NCI-H187 treated with DMSO at 0.1 percent for 48 hours (cell line): ENCODE measurements around the gene MICALL2.
A peak's percentile ranks its signal among the peaks of the same experiment; 100 is the strongest.

Source experiments
- DNase-seq: peaks from one replicate; lab custom pipeline; 2025; lab: John Stamatoyannopoulos, UW

Gene MICALL2

GRCh38 chr7:1493129-1493528 lies 33.9 kb upstream of the MICALL2 start:
- no peak for DNase-seq

GRCh38 chr7:1492640-1493039 lies 33.4 kb upstream of the MICALL2 start:
- no peak for DNase-seq

DNA sequence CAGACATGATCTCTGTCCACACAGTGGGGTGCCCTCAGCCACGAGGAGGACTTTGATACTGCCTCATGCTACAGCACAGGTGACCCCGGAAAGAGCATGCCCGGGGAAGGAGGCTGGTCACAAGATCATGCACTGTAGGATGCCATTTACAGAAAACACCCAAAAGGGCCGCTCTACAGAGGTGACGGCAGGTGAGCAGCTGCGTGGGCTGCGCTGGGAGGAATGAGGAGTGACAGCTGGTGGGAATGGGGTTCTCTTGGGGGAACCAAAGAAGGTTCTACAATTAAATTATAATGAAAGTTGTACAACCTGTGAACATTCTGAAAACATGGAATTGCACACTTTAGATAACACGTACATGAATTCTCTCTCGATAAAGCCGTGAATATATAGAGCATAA lies 33.0 kb upstream of the MICALL2 start:
- no peak for DNase-seq

DNA sequence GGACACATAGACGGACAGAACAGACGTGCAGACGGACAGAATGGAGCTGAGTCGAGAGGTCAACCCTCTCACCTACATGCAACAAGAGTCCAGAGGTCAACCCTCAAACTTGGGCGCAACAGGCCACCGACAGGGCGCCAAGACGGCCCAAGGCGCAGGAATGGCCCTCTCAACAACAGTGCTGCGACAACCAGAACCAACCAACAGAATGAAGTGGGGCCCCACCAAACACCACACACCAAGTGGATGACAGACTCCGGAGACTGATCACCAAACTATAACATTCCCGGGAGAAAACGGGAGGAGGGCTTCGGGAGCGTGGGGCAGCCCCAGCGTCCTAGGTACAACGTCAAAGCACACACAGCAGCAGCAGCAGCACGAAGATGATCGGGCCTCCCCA lies 31.6 kb upstream of the MICALL2 start:
- no peak for DNase-seq

DNA sequence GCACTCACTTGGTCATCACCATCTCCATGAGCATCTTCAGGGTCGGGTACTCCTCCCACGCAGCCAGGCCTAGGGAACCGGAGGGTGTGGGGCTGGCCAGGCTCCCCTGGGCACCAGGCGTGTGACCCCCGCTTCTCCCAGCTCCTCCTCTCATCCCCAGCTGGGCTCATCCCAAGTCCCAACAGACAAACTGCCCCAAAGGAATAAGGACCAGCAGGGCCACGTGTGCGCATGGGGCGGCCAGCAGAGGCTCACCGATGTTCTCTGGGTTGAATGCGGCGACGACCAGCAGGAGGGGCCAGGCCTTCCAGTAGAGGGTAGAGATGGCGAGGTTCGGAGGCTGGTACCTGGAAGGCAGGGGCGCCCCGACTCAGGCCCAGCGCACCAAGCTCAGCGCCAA lies 30.1 kb upstream of the MICALL2 start:
- DNase-seq, result no peak

DNA sequence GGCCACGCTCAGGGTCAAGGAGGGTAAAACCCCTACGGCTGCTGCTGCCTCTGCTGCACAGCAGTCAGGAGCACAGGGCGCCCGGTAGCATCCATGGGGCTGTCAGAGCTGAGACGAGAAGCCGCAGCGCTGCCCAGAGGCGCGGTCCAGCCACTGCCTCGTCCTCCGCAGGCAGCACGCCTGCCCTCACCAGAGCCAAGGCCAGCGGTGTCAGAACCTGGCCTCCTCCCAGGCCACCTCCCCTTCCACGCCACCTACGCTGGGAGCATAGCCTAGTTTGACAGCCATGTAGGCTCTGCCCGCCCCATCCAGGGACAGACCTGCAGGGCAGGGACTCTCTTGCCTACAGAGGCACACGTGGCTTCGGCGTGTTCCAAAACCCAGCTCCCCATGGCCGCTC lies 28.7 kb upstream of the MICALL2 start:
- no peak for DNase-seq

- DNase-seq, result no peak
Measured at GRCh38 chr7:1487466-1487865, 28.2 kb upstream of the MICALL2 start.

- no peak for DNase-seq
Measured at GRCh38 chr7:1486571-1486970, 27.3 kb upstream of the MICALL2 start.

DNA sequence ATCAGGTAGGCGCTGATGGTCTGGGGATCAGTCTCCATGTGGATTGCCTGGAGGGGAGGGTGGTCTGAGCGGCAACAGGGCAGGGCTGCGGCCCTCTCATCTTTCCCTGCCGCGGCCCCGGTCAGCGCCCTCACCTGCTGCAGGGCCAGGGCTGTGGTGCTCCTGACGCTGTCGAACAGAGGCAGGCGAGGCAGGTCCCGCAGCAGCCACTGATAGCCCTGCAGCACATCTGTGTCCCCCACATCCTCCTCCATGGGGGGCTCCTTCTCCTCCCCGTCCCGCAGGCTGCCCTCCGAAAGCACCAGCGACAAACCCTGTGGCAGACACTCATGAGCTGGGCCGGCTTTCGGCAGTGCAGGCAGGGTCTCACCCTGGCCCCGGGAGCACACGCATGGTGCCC lies 25.9 kb upstream of the MICALL2 start:
- no peak for DNase-seq

DNA sequence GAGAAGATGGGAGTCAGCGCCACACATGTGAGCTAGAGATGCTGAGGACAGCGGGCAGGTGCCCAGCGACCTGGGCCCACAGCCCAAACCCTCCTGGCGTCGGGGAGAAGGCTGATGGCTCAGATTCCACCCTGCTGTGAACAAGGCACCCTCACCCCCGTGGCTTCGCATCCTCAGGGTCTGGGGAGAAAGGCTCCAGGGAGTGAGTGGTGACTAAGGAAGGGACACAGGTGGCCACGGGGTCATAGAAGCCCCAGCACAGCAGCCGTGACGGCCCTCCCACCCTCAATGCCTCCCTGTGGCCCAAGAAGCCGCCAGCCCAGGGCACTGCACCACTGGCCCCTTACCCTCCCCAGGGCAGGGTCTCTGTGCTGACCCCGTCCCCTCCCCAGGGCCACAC lies 25.3 kb upstream of the MICALL2 start:
- no peak for DNase-seq

GRCh38 chr7:1483536-1484505 lies 24.6 kb upstream of the MICALL2 start:
- no peak for DNase-seq

DNA sequence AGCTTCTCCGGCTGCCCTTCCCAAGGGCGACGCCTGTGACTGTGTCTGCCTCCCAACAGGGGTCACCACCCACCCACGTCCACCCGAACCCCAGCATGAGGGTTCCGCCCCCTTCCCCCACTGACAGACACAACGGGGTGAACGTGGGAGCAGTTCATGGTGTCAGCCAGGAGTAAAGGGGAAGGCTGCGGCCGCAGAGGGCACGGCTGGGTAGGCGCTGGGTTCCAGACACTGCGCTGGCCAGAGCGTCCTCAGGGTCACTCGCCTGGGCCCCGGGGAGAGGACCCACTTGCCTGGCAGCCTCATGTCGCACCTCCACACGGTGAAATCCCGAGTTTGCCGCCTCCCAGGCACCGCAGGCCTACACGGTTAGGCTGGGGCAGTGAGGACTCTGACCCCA lies 23.8 kb upstream of the MICALL2 start:
- DNase-seq, result no peak

DNA sequence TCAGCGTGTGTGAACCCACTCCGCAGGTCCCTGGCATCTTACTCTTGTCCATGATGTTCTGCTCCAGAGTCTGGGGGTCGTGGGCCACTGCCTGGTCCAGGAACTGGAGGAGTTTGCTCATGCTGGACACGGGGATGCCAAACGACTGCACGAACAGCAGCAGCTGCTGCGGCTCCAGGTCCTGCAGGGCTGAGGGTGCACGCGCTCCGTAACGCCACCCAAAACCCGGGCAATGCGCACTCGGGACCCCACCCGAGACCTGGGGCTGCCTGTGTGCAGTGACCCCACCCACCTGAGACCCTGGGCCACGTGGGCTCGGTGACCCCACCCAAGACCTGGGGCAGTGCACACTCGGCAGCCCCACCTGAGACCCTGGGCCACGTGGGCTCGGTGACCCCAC lies 22.0 kb upstream of the MICALL2 start:
- DNase-seq, result no peak

DNA sequence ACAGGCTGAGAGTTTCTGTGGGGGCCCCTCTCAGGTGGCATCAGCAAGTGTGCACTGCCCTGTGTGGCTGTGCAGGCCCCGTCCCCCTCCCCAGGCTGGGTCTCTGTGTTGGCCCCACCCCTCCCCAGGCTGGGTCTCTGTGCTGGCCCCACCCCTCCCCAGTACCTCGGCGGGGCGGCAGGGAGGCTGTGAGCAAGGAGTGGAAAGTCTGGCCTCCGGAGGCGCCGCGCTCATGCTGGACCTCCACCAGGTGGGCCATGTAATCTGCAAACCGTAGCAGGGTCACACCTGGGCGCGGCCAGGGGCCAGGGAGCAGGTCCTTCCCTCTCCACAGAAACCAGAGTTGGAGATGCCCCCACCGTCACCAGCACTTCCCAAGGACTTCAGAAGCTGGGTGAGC lies 21.4 kb upstream of the MICALL2 start:
- no peak for DNase-seq

DNA sequence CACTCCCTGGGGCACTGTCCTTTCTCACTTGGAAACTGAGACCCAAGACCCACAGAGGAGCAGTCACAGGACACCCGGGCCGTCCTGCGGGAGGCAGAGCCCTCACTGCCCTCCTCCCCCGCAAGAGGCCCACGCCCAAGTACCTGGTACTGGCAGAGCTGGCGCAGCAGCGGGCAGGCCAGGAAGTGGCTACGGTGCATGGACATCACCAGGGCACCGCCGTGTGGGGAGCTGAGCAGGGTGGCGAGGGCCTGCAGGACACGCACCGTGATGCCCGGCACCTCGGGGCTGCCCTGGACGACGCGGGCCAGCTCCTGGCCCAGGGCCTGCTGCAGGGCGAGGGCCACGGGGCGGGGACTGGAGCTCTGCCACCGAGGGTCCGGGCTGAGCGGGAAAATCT lies 20.0 kb upstream of the MICALL2 start:
- DNase-seq, result no peak

- no peak for DNase-seq
Measured at GRCh38 chr7:1478480-1478879, 19.2 kb upstream of the MICALL2 start.

DNA sequence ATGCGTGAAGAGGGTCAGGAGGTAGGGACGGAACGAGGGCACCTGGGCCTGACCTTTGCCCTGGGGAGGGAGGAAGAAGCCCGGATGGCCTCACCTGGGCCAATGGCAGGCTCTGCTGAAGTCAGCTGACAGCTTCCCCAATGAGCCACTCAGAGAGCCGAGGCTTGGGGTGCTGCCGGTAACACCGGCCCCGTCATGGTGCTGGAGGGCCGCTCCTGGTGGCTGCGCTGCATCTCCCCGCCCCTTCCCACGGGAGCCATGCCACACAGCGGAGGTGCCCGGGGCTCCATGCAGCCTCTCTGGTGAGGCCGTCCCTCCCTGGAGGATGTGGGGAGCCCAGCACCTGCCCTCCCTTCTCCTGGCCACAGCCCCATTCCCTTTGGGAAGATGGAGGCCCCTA lies 17.6 kb upstream of the MICALL2 start:
- DNase-seq, result no peak

GRCh38 chr7:1475991-1476390 lies 16.7 kb upstream of the MICALL2 start:
- no peak for DNase-seq

DNA sequence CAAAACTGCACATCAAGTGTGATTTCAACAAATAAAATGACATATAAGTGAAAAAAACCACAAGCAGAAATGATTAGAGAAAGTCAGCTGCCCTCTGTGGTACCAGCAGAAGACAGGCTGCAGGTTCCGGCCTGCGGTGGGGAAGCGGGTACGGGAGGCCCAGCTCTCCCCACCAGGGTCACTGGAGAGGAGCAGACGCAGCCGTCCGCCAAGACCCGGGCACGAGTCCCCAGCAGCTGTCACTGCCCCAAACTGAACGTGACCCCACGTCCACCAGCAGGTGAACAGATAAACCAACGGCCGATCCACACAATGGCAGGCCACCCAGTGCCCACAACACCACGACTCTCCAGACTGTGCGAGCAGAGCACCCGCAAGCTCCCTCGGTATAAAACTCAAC lies 16.1 kb upstream of the MICALL2 start:
- no peak for DNase-seq

GRCh38 chr7:1474736-1475135 lies 15.5 kb upstream of the MICALL2 start:
- DNase-seq, result no peak

DNA sequence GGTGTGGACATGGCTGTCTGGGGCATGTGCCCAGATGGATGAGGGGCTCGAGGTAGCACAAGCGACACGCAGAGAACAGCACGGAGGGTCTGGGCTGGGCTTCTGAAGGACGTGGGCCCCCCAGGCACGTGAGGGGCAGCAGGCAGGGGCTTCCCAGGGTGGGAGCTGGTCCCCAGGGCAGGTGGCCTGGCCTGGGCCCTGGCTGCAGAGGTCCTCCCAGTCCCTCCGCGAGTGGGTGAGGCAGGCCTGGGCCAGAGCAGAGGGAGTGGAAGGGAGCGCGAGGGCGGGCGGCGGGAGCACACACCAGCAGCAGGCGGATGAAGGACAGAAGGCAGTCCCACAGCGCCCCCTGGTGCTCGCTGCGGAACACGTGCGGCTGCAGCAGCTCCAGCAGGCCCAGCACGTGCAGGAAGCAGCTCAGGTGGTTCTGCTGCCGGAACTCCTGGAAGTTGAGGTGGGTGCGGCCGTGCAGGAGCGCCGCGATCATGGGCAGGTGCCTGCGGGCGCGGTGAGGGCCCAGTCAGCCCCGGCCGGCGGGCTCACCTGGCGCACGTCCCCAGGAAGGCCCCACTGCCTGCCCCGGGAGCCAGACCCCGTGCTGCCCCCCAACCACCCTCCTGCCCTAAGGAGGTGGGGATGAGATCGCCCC lies 14.7 kb upstream of the MICALL2 start:
- peak; percentile 23 for DNase-seq

DNA sequence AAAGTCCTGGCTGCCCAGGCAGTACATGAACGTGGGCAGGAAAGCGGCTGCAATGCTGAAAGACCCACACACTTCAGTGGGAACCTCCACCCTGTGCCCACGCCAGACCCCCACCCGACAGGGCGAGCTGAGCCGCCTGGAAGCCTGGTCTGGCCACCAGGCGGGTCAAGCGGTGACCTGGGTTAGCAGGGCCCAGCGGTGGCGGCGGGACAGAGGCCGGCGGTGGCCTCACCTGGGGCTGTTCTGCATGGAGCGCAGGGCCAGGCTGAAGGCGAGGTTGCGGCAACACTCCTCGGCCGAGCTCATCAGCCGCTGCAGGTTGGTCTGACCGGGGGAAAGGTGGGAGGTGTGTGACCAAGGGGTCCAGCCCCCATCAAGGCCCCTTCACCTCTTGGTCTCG lies 11.6 kb upstream of the MICALL2 start:
- no peak for DNase-seq

DNA sequence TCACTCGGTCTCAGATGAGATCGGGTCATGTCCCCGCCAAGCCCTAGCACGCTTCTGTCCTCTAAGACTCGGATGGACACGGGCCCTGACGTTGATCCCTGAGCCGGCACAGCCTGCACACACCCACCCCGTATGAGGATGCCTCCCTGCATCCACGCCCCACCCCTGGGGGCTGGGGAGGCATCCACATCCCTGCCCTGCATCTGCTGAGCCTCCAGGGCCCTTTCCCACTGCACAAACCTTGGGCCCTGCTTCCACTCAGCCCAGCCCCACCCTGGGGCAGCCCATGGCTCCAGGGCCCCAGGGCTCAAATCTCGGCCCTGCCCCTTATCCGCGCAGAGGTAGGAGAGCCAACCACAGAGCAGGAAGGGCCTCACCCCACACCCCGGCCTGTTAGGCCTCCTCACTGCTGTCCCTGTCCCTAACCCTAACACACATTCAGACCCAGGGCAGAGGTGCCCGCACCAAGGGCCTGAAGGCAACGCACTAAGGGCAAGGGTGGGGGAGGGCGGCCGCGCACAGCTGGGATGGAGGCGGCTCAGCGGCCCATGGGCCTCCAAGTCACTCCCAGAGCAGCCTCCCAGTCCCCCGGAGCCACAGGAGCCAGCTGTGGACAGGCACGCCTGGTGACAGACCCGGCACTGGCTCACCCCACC lies 9.5 kb upstream of the MICALL2 start:
- DNase-seq, result no peak
